Spinal cord (tissue), 10 donors: ENCODE data around the gene PDE7B. TPM values are rescaled to one million over a fixed set of nuclear protein-coding genes. Genes with fewer than 3 reads are reported as not detected.
A peak's percentile ranks its signal among the peaks of the same experiment; 100 is the strongest.

Experiments
- DNase-seq, 6 donors: peaks; one replicate each; pipeline versions ENCODE4 v3.0.0 to v3.0.0-alpha.2; 2013 to 2015; ENCODE audit warnings: low spot score in 6 of 6, low read depth in 4 of 6
- H3K27ac ChIP-seq: one replicate; pipeline ENCODE4 v1.5.1; 2013; ENCODE audit warnings: low read depth, low read length, control low read depth
- H3K27me3 ChIP-seq: one replicate; pipeline ENCODE4 v1.6.1; 2013; ENCODE audit warnings: low read length; ENCODE audit not compliant: control insufficient read depth, insufficient read depth
- H3K36me3 ChIP-seq: one replicate; pipeline ENCODE4 v1.6.1; 2013; ENCODE audit warnings: low read length; ENCODE audit not compliant: control insufficient read depth, insufficient read depth
- H3K4me1 ChIP-seq: one replicate; pipeline ENCODE4 v1.6.1; 2013; ENCODE audit warnings: low read length; ENCODE audit not compliant: control insufficient read depth, insufficient read depth
- H3K4me3 ChIP-seq: one replicate; pipeline ENCODE4 v1.5.1; 2013; ENCODE audit warnings: low read depth, low read length, control low read depth
- H3K9me3 ChIP-seq: one replicate; pipeline ENCODE4 v1.6.1; 2013; ENCODE audit warnings: low read length; ENCODE audit not compliant: control insufficient read depth, insufficient read depth
- WGBS: methylation state at CpG from one replicate; pipeline ENCODE4 v1.1.5; 2013; ENCODE audit warnings: missing lambda C conversion rate; ENCODE audit not compliant: insufficient coverage; 5-methylcytosine and 5-hydroxymethylcytosine counted together
- polyA plus RNA-seq, 2 donors: library from polyadenylated mRNA; unstranded; fragments of 120-200 nt; gene quantifications; one replicate each; pipeline ENCODE4 v1.2.1, GENCODE V29; 2013; ENCODE audit not compliant: insufficient read length in 2 of 2
- total RNA-seq, 2 donors: library from RNA; depleted of rRNA in 1 of 2; stranded (reverse); fragments of 120-200 nt in 1 of 2; fragments of >200 nt in 1 of 2; gene quantifications; one replicate each; pipeline versions ENCODE4 v1.2.3 to v1.2.4, GENCODE V29; 2013 to 2014
- donor health status: healthy.

PDE7B gene
- total and polyA plus RNA-seq, 4 donors, result 7.8 to 19.7 (median 12.4) TPM

DNA sequence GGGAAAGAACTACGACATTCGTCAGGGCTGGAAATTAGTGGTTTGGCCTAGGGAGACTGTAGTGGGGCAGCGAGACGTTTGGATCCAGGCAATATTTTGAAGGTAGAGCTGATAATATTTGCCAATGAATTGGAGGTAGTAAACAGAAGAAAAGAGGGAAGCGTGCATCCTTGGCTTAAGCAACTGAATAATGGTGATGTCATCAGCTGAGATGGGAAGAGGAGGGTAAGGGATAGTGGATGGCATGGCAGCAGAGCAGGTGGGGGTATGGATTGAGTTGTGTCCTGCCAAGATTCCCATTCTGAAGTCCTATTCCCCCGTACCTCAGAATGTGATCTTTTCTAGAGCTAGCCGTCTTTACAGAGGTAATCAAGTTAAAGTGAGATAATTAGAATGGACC lies 119.2 kb downstream of the PDE7B start:
- Histone ChIP-seq H3K9me3 (no peaks in the 10 kb centered on the region), H3K4me3 (no peak overlapping the region), H3K36me3 (no peaks in the 10 kb centered on the region), H3K27me3 (no peaks in the 10 kb centered on the region), H3K27ac (no peak overlapping the region), H3K4me1 (no peaks in the 10 kb centered on the region)
- WGBS, result 98% methylated on average over 6 of the region's 7 CpGs
- DNase-seq, result no peak

DNA sequence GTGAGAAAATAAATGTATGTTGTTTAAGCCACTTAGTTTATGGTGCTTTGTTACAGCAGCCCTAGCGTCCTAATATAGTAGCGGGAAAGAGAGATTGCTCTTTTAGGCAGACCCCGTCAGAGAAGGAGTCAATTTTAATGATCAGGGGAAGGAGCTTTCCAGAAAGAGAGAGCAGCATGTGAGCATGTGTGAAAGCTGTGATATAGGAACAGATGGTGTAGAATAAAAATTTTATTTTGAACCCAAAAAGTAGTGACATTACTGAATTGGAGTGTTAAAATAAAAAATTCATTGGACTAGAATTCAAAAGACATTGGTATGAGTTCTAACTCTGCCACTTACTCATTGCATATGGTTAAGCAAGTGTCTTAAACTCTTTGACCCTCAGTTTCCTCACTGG lies 119.8 kb downstream of the PDE7B start:
- no peak overlapping the region for H3K4me3 ChIP-seq
- DNase-seq, result peak in 1 of 6 donors; percentile 75
- H3K4me1 ChIP-seq, result no peaks in the 10 kb centered on the region
- WGBS, result 98% methylated on average over 3 of the region's 3 CpGs
- H3K27ac ChIP-seq, result no peak overlapping the region
- H3K9me3 ChIP-seq, result no peaks in the 10 kb centered on the region
- no peaks in the 10 kb centered on the region for H3K27me3 ChIP-seq
- no peaks in the 10 kb centered on the region for H3K36me3 ChIP-seq

DNA sequence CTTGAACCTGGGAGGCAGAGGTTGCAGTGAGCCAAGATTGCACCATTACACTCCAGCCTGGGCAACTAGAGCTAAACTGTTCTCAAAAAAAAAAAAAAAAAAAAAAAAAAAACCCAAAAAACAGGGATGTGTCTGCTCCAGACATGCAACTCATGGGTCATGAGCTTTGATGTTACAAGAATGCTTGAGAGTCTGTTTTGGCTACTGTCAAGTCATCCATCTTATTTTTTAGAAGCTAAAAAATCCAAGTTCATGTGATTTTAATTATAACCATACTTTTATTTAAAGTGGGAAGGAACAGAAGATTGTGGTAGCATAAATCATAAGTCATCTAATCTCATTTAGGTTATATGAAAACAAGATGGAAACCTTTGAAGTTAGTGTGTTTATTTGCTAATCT lies 120.6 kb downstream of the PDE7B start:
- no peak for DNase-seq
- no peaks in the 10 kb centered on the region for H3K9me3 ChIP-seq
- no peaks in the 10 kb centered on the region for H3K36me3 ChIP-seq
- no peak overlapping the region for H3K27ac ChIP-seq
- no peaks in the 10 kb centered on the region for H3K27me3 ChIP-seq
- no peaks in the 10 kb centered on the region for H3K4me1 ChIP-seq
- H3K4me3 ChIP-seq, result no peak overlapping the region

DNA sequence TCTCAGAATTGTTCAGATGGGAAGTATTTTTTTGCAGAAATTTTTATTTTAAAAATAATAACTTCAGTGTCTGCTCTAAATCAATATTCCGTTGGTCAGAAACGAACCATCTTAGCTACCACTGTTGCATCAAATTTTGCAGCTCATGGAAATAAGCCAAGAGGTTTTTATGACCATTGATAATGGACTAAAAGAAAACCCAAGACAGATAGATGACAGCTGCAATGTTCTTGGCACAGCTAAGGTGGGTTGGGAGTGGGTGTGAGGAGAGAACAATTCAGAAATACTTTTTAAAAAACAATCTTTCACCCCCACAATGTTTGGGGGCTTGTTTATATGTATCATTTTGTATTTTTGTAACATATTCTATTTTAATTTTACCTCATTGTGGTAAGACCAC lies 121.1 kb downstream of the PDE7B start:
- H3K4me1 ChIP-seq, result no peaks in the 10 kb centered on the region
- WGBS, result no CpG with 5 or more reads among the region's 2 CpGs
- H3K36me3 ChIP-seq, result no peaks in the 10 kb centered on the region
- H3K27me3 ChIP-seq, result no peaks in the 10 kb centered on the region
- no peak overlapping the region for H3K27ac ChIP-seq
- no peak overlapping the region for H3K4me3 ChIP-seq
- H3K9me3 ChIP-seq, result no peaks in the 10 kb centered on the region
- no peak for DNase-seq

DNA sequence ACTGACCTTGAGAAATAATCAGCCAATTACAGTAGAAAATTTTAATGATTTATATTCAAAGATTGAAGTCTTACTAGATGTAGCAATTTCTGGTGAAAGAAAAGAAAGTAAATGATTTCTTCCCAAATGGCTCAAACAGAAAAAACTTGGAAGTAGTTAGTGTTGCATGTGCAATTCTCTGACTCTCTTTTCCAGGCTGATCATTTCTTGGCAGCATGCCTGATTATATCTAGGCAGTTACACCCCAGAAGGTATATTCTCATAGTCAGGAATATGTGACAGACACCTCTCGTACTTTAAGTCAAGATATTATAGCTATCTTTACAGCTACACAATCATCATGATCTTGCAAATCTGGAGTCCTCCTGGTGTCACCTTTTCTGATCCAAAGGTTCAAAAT lies 122.9 kb downstream of the PDE7B start:
- no peaks in the 10 kb centered on the region for H3K27me3 ChIP-seq

DNA sequence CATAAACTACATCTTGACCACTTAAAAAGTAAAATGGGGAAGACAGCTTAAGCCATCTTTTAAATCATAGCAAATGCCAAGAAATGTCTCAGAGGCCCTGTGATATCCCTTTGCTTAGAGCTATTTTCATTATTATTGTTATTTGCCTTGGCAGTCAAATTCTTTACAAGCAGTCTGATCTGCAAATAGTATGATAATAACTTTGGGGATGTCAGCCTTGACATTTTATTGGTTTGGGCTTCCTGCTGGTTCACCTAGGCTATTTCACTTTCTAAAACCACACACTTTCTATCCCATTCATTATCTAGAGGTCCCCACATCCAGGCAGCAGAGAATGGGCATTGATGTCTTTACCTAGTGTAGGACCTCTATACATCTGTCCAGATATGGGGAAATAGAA lies 125.1 kb downstream of the PDE7B start:
- DNase-seq, result no peak
- Histone ChIP-seq H3K27ac (no peak overlapping the region), H3K9me3 (no peaks in the 10 kb centered on the region), H3K36me3 (no peaks in the 10 kb centered on the region), H3K27me3 (no peaks in the 10 kb centered on the region), H3K4me1 (no peaks in the 10 kb centered on the region), H3K4me3 (no peak overlapping the region)

More for the DNA sequence above, 122.9 kb downstream of the PDE7B start:
- H3K36me3 ChIP-seq, result no peaks in the 10 kb centered on the region
- H3K4me1 ChIP-seq, result no peaks in the 10 kb centered on the region
- no CpG with 5 or more reads among the region's 1 CpG for WGBS
- H3K27ac ChIP-seq, result no peak overlapping the region
- no peak overlapping the region for H3K4me3 ChIP-seq
- no peaks in the 10 kb centered on the region for H3K9me3 ChIP-seq
- DNase-seq, result peak in 2 of 6 donors; percentile 44 to 74

DNA sequence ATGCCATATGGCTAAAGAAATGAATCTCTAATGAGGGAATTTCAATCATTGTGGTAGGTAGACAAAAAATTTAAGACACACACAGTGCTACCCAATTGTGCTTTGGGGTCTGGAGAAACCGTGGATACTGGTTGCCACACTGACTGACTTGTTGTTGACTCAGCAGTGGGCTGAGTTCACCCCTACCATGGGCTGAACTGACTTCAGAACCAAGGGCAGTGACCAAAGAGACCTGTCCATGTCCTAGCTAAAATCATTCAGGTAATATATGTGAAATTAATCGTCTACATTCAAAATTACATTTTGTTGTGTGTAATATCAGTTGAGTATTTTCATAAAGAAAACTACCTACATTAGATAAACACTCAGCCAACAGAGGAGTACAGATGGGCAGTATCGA lies 131.6 kb downstream of the PDE7B start:
- Histone ChIP-seq H3K27ac (no peak overlapping the region), H3K4me3 (no peak overlapping the region), H3K36me3 (no peaks in the 10 kb centered on the region), H3K27me3 (no peaks in the 10 kb centered on the region), H3K4me1 (no peaks in the 10 kb centered on the region), H3K9me3 (no peaks in the 10 kb centered on the region)
- 80% methylated on average over 1 of the region's 3 CpGs for WGBS
- DNase-seq, result no peak

DNA sequence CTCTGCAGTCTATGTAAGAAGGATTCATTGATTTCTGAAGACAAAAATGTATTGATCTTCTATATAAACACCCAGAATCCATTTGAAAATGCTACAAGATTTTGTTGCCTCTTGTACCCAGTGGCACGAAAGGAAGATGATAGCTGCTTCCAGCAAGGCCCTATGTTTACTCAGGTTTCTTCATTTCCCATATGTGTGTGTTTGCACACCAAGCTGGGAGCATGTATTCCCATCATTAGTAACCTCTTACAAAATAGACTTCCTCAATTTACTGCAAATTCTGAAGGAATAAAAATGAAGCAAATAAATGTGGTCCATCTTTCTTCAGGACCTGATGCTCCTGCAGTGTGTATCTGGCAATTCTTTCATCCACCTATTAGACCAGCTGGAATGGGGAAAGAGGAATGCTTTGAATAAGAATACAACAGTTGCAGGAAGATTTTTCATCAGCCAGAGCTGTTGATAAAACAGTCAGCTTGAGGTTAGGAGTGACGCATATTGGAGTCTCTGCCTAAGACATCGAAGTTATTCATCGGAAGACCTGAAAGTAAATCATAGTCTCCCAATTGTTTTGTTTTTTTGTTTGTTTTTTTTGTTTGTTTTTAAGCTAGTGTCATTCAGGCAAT lies 132.3 kb downstream of the PDE7B start:
- DNase-seq, result peak in 1 of 6 donors; percentile 13
- Histone ChIP-seq H3K27me3 (no peaks in the 10 kb centered on the region), H3K9me3 (no peaks in the 10 kb centered on the region), H3K4me1 (no peaks in the 10 kb centered on the region), H3K36me3 (no peaks in the 10 kb centered on the region), H3K4me3 (no peak overlapping the region), H3K27ac (no peak overlapping the region)
- WGBS, result 86% methylated on average over 3 of the region's 4 CpGs

DNA sequence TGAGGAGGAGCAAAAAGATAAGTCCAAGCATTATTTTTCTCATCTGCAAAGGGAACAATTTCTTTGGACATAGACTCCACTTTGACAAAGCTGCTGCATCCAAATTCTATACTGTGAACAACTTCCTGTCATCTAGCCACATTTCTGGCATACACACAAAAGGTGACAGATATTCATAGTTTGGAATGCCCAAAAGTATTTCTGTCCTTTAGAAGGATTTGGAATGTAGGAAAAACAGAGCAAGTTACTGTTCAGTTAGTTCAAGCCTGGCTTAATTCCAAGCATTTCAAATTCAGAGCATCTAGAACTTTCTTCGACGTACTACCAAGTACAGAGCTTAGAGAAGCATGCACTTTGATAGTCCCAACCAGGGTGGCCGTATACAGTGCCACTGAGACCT lies 134.0 kb downstream of the PDE7B start:
- Histone ChIP-seq H3K27ac (no peak overlapping the region), H3K36me3 (no peaks in the 10 kb centered on the region), H3K4me1 (no peaks in the 10 kb centered on the region), H3K27me3 (no peaks in the 10 kb centered on the region), H3K9me3 (no peaks in the 10 kb centered on the region), H3K4me3 (no peak overlapping the region)
- 78% methylated on average over 3 of the region's 3 CpGs for WGBS
- DNase-seq, result no peak

DNA sequence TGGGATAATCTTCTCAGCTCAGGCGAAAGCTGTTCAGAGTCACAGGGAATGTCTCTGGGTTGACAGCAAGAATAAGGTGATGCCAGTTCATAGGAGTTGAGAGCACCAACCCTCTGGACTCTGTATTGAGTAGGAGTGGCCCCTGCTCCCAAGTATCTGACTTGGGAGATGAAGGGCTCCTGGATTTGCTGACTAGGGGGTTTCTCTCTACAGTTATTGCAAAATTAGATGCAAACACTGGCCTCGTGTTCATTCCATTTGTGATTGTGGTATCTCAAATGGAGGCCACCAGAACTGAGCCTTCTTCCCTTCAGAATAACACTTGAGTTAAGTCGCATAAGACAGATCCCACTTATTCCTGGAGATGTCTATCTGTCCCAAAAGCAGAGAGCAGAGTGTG lies 135.7 kb downstream of the PDE7B start:
- H3K36me3 ChIP-seq, result no peaks in the 10 kb centered on the region
- no peaks in the 10 kb centered on the region for H3K4me1 ChIP-seq
- DNase-seq, result no peak
- H3K27ac ChIP-seq, result no peak overlapping the region
- no peak overlapping the region for H3K4me3 ChIP-seq
- WGBS, result 90% methylated on average over 2 of the region's 3 CpGs
- no peaks in the 10 kb centered on the region for H3K27me3 ChIP-seq
- no peaks in the 10 kb centered on the region for H3K9me3 ChIP-seq
